ENCODE data around the gene PTGIR. TPM values are rescaled to one million over a fixed set of nuclear protein-coding genes. Genes with fewer than 3 reads are reported as not detected.

The PTGIR gene
- total RNA-seq, 1 experiment from 2014 or later = 0.24 TPM

- peaks cover 6% of the 10 kb centered on the region; the same call in 1 of the 2 replicates for H3K4me1 Mint-ChIP-seq
- DNase-seq (ENCODE audit: low spot score) (no peak), ATAC-seq (no peak)
- no peaks in the 10 kb centered on the region for H3K36me3 Mint-ChIP-seq
- ChIA-PET POLR2A (no interaction called here), CTCF (interaction anchor here (1.6 kb wide), 1 partner anchor 49 kb away, joined by 6 read pairs; no protein-coding TSS in a partner anchor)
- H3K9me3 Mint-ChIP-seq = no peaks in the 10 kb centered on the region
- TF ChIP-seq STAT6 (CRISPR knock-in tag; conservative IDR thresholded peaks at IDR 0.05; ENCODE audit: low read depth) = no peak
- no peak for TF ChIP-seq PRRX2 (CRISPR knock-in tag; IDR thresholded peaks at IDR 0.05)
- no peak for TF ChIP-seq OVOL2 (CRISPR knock-in tag; IDR thresholded peaks at IDR 0.05; ENCODE audit: borderline replicate concordance)
- TF ChIP-seq ZSCAN18 (CRISPR knock-in tag; IDR thresholded peaks at IDR 0.05) = no peak
- no peak for TF ChIP-seq USF2 (CRISPR knock-in tag; IDR thresholded peaks at IDR 0.05)
- TF ChIP-seq ZNF121 (CRISPR knock-in tag; IDR thresholded peaks at IDR 0.05) = no peak
- TF ChIP-seq MYBL2 (CRISPR knock-in tag; IDR thresholded peaks at IDR 0.05) = no peak
- TF ChIP-seq NR2C2 (CRISPR knock-in tag; IDR thresholded peaks at IDR 0.05) = no peak
- no peak for TF ChIP-seq NR1H2 (CRISPR knock-in tag; IDR thresholded peaks at IDR 0.05)
- no peak for TF ChIP-seq ATF3 (CRISPR knock-in tag; conservative IDR thresholded peaks at IDR 0.05)
- no peak for TF ChIP-seq ZBTB43 (CRISPR knock-in tag; IDR thresholded peaks at IDR 0.05)
- TF ChIP-seq EMX1 (CRISPR knock-in tag; IDR thresholded peaks at IDR 0.05) = no peak
- TF ChIP-seq CREB1 (CRISPR knock-in tag; IDR thresholded peaks at IDR 0.05) = no peak
- TF ChIP-seq CBFB (CRISPR knock-in tag; IDR thresholded peaks at IDR 0.05; ENCODE audit: low read depth) = no peak
- TF ChIP-seq FOXP1 (CRISPR knock-in tag; IDR thresholded peaks at IDR 0.05; ENCODE audit: borderline replicate concordance) = no peak
- no peak overlapping the region for H3K4me3 Mint-ChIP-seq
- H3K27me3 Mint-ChIP-seq (ENCODE audit: low read depth) = peaks cover 2% of the 10 kb centered on the region
- no peak overlapping the region for H3K27ac Mint-ChIP-seq
These were observed 46.4 kb downstream of the PTGIR start for GRCh38 chr19:46578450-46578849.

DNA sequence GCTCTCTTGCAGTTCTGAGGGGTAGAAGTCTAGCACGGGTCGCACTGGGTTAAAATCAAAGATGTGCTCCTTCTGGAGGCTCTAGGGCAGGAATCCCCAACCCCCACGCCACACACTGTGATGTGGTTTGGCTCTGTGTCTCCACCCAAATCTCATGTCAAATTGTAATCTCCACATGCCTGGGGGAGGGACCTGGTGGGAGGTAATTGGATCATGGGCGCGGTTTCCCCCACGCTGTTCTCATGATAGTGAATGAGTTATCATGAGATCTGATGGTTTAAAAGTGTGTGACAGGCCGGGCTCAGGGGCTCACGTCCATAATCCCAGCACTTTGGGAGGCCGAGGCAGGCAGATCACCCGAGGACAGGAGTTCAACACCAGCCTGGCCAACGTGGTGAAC, 50.4 kb downstream of the PTGIR start:
- ATAC-seq (no peak), DNase-seq (ENCODE audit: low spot score) (no peak)
- H3K4me1 Mint-ChIP-seq = peaks cover 6% of the 10 kb centered on the region; the same call in 1 of the 2 replicates
- H3K27ac Mint-ChIP-seq = no peak overlapping the region
- H3K4me3 Mint-ChIP-seq = no peak overlapping the region
- ChIA-PET CTCF (interaction anchor here (0.6 to 1.5 kb wide), 3 partner anchors 31 to 55 kb away, joined by 3 to 5 read pairs (median 4); no protein-coding TSS in a partner anchor), POLR2A (no interaction called here)
- H3K9me3 Mint-ChIP-seq = no peaks in the 10 kb centered on the region
- TF ChIP-seq PREB (CRISPR knock-in tag; IDR thresholded peaks at IDR 0.05; ENCODE audit: borderline replicate concordance) (no peak), ZNF281 (CRISPR knock-in tag; IDR thresholded peaks at IDR 0.05) (no peak), CBFB (CRISPR knock-in tag; IDR thresholded peaks at IDR 0.05; ENCODE audit: low read depth) (no peak), SMAD3 (CRISPR knock-in tag; IDR thresholded peaks at IDR 0.05; ENCODE audit: borderline replicate concordance) (no peak), NFYB (CRISPR knock-in tag; conservative IDR thresholded peaks at IDR 0.05; ENCODE audit: low read depth) (no peak), KAT7 (CRISPR knock-in tag; IDR thresholded peaks at IDR 0.05; ENCODE audit: borderline replicate concordance) (no peak), FOXK1 (CRISPR knock-in tag; IDR thresholded peaks at IDR 0.05) (no peak), TP53 (CRISPR knock-in tag; IDR thresholded peaks at IDR 0.05) (no peak), GRHL2 (CRISPR knock-in tag; IDR thresholded peaks at IDR 0.05; ENCODE audit: insufficient replicate concordance, severe bottlenecking) (no peak), TCF7 (CRISPR knock-in tag; IDR thresholded peaks at IDR 0.05; ENCODE audit: low read depth) (no peak)
- peaks cover 12% of the 10 kb centered on the region for H3K27me3 Mint-ChIP-seq (ENCODE audit: low read depth)
- no peaks in the 10 kb centered on the region for H3K36me3 Mint-ChIP-seq
